ENCODE results near the gene MVK.
"Not testable (repeated sequence)": the region's sequence is repeated elsewhere in the genome, so short reads cannot be mapped to it uniquely, and the experiment has no call there.

The MVK gene

DNA sequence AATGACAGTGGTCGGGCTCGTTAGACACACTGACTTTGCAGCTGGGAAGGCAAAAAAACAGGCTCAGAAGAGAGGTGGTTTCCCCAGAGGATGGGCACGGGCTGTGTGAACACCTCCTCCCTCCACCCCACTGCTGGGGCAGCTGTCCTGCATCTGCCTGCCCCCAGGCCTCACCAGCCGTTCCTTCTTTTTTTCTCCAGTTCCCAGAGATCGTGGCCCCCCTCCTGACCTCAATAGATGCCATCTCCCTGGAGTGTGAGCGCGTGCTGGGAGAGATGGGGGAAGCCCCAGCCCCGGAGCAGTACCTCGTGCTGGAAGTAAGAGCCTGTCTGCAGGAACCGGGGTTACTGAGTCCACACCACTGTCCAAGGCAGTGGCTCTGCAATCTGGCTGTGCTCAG, 17.4 kb downstream of the MVK start:
- DNase-seq (ENCODE audit: low spot score): no peak

DNA sequence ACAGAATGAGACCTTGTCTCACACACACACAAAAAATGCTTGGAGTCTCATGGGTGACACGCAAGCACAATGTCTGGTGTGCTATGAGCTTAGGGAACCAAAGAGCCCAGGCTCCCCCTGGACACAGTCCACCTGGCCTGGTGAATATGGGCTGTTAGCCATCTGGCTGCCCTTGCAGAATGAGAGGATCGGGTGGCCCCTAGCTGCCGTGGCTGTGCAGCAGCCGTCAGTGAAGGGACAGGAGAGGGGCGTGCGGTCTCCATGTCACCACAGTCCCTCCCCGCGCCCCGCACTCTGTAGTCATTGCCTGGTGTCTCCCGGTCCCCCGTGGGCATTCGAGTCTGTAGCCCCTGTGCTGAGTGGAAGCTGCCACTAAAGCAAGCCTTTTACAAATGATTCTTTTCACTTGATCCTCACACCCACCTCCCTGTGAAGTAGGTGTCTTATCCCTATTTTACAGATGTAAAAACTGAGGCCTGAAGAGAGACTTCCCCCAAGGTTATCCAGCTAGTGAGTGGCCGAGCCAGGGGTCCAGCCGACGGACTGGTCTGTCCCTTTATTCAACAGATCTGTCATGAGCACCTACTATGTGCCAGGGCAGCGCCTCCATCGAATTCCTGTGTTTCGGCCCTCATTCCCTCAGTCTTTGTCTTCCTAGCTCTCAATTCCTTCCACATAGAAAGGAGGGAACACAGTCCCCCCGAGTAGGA, 18.8 kb downstream of the MVK start:
- DNase-seq (ENCODE audit: low spot score): no peak

DNA sequence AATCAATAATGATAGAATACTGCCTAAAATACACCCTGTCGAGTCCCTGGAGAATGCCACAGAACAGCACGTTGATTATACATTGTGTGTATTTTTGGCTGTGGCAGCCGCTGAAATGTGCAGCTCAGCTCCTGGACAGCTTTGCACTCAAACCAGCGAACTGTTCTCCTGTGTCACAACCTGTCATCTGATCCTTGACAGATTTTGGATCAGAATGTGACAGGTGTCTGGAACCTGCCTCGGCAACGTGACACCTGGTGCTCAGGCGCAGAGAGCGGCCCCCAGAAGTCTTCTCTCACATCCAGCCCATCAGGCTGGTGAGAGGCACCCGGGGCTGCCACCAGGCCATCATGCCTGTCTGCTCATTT, 19.3 kb downstream of the MVK start:
- DNase-seq (ENCODE audit: low spot score): no peak

DNA sequence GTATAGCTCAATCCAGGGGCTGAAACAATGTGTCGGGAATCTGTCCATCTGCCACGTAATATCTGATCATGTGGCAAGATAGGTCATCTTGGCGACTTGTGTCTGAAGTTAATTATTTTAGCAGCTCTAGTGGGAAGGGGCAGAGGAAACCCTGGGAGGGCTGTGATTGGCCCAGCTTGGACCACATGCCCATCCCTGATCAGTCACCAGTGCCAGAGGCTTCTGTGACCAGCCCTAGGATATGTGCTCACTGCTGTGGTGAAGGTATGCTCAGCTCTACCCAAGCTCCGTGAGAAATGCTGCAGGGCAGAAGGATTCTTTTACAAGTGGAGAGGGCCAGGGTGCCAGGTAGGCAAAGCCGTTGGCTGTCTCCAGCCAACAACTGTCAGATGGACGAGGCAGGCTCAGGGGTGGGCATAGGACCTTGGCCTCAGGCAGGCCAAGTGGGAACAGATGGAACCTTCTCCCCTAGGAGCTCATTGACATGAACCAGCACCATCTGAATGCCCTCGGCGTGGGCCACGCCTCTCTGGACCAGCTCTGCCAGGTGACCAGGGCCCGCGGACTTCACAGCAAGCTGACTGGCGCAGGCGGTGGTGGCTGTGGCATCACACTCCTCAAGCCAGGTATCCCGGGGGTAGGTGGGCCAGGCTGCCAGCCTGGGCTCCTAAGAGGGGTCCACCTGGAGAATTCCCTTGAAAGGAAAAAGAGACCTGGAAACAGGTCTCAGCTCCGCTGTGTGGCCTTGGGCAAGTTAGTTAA, 21.1 kb downstream of the MVK start:
- no peak for DNase-seq (ENCODE audit: low spot score)

DNA sequence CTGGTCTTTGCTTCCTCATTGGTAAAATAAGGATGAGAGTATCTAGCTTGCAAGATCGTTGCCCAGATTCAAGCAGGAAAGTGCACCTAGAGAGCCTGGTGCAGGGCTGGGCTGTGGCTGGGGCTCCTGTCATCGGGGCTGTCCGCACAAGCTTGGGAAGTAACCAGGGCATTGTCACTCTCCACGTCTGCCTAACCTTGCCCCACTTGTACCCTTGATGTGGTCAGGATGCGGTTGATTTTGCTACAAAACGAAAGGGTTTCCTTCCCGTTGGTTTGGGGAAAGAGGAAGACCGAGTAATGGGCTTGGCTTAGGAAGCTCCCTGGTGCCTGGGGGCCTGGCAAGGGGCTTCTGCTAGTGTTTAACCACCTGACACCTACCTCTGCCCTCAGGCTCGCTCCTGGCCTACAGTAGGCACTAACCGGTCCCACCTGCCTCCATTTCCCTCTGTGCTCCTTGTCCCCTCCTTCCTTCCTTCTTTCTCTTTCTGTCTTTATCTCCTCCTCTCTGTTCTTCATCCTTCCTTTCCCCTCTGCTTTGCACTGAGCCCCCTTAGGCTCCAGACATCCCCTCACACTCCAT, 21.8 kb downstream of the MVK start:
- DNase-seq (ENCODE audit: low spot score): no peak

DNA sequence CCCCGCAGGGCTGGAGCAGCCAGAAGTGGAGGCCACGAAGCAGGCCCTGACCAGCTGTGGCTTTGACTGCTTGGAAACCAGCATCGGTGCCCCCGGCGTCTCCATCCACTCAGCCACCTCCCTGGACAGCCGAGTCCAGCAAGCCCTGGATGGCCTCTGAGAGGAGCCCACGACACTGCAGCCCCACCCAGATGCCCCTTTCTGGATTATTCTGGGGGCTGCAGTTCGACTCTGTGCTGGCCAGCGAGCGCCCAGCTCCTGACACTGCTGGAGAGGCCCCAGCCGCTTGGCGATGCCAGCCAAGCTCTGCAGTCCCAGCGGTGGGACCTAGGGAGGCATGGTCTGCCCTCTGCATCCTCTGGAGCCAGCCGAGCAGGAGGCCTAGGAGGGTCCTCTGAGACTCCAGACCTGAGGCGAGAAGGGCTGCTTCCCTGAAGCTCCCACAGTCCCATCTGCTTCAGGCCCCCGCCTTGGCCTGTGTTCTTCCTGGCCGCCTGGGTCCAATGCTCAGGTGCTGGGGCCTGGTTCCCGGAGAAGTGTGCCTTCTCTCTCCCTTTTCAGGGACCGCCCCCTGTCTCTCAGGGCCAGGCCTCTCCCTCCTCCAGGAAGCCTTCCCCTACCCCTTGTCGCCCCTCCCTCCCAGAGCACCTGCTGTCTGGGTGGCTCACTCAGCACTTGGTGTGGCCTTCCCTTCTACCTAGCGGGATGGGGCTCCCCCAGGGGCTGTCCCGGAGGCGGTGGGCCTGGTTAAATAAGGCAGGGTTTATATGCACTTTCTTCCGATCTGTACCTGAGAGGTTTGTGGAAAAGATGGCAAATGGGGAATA, 23.0 kb downstream of the MVK start:
- no peak for DNase-seq (ENCODE audit: low spot score)

DNA sequence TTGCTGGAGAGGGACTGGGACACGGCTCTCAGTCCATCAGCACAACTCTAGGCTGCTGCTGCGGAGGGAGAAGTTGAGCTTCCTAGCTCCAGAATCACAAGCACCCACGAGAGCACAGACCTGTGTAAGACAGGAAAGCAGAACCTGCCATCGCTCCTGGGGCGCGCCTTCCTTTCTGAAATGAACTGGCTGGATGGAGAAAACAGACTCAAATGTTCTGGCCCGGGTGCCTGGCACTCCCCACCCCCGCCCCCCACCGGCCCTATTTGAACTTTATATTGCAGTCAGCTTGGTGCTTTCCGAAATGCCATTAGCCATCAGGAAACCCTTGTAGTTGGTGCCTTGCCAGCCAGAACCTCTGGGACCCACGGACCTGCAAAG, 23.8 kb downstream of the MVK start:
- peak; percentile 29 for DNase-seq (ENCODE audit: low spot score)

DNA sequence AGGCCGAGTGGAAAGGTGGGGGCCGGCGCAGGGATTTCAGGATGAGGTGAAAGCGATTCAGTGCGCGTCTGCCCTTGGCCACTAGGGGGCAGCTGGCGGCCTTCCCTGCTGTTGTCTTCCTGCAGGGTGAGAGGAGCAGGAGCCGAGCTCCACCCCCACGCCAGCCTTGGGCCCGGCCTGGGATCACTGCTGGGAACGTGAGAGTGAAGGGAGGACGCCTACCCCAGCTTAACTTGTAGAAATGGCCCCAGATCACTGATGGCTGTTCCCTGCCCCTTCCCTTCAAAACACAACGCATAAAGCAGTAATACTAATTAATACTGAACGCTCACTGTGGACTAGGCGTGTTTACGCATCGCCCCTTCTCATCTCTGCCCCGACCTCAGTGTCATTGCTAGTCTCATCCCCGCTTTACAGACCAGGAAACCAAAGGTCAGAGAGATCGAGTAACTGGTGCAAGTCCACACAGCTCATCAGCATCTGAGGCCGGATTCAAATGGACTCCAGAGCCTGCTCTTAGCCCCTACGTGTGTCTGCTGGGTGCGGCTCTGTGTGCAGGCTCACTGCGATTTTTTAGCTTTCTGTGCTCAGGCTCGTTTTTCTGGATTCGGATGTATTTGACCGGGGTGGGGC, 24.3 kb downstream of the MVK start:
- DNase-seq (ENCODE audit: low spot score): peak; percentile 97

DNA sequence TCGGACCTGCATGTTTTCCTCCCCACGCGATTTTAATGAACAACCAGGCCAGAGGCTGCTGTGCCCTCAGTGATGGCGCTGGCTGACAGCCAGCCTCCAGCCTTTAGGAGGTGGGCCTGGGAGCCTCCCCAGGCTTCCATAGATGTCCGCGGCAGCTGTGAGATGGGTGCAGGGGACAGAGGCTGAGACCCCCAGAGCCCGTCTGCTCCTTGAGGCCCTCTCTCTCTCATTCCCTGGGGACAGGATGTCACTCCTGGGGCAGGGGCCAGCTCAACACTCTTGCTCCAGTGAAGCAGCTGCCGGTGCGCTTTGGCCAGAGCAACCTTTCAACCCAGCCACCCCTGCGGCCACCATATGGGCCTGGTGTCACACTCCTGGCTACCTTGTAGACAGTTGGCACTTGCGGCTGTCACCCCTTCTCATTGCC, 24.8 kb downstream of the MVK start:
- DNase-seq (ENCODE audit: low spot score): no peak

DNA sequence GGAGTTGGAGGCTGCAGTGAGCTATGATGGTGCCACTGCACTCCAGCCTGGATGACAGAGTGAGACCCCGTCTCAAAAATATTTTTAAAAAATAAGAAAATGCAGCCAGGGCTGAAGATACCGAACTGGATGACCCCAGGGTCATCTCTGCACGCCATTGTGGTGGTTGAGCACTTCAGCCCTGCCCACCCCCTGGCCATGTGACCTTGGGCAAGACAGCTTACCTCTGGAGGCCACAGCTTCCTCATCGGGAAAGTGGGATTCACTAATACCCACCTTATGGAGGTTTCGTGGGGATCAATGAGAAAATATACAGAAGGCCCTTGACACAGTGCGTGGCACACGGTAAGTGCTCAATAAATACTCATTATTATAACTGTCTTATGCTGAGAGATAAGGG, 25.5 kb downstream of the MVK start:
- DNase-seq (ENCODE audit: low spot score): no peak

DNA sequence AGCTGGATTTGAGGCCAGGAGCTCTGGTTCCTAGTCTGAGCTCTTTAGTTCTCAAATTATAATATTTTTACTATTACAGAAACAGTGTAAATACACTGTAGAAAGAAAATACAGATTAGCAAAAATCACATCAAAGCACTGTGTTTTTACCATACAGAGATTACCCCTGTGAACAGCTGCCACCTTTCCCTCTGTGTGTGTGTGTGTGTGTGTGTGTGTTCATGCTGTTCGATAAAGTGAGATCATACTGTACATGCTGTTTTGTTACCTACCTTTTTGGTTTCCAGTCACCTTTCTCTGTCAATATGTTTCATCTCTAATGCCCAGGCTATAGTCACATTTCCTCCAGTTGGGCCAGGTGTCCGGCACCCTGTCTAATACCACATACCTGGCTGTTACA, 26.9 kb downstream of the MVK start:
- no peak for DNase-seq (ENCODE audit: low spot score)

DNA sequence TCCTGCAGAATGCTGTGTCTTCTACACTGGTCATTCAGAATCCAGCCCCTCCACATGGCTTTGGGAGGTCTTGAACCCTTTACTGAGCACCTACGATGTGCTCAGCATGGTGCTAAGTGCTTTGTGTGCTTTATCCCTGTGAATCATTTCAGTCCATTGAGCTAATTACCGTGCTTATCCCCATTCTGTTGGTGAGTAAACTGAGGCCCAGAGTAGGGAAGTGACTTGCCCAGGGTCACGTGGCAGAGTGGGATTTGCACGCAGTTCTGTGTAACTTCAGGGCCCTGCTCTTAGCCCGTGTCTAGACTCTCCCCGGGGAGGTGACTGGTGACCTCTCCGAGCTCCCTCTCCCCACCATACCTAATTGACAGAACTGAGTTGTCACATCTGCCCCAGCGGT, 27.4 kb downstream of the MVK start:
- DNase-seq (ENCODE audit: low spot score): no peak

DNA sequence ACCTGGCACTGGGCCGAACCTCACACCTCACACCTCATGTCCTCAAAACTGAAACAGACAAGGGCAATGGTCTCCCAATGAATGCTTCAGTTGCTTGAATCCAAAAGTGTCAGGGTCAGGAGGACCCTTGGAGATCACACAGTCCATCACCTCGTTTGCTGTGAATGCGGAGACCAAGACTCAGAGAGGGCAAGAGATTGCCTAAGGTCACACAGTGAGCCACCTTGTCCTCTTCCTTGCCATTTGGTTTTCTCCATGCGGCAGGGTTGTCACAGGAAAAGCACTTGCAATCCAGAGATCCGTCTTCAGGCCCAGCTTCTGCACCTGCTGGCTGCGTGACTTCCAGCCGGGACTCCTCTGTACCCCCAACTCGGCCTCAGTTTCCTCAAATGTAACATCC, 28.0 kb downstream of the MVK start:
- no peak for DNase-seq (ENCODE audit: low spot score)

DNA sequence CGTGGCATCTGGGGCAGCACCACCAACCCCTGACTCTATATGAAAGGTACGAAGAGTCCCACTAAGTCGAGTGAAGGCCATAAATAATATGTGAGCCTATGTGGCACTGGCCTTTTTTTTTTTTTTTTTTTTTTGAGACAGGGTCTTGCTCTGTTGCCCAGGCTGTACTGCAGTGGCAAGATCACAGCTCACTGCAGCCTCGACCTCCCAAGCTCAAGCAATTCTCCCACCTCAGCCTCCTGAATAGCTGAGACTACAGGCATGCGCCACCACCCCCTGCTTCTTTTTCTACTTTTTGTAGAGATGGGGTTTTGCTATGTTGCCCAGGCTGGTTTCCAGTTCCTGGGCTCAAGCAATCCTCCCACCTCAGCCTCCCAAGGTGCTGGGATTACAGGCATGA, 28.5 kb downstream of the MVK start:
- DNase-seq (ENCODE audit: low spot score): not testable (repeated sequence)

DNA sequence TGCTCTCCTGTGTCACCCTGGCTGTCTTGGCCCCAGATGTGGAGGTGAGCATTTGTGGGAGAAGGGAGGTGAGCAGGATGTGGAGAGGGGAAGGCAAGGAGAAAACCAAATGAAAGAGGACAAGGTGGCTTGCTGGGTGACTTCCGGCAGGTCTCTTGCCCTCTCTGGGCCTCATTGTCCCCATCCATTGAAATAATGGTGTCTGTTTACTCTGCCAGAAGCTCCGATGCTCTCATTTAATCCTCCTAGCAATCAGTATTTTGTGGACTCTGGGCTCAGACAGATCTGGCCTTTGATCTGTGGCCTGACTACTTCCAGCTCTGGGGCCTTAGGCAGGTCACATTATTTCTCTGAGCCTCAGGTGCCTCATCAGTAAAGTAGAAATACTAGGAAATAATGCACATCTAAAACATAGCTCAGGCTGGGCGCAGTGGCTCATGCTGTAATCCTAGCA, 30.6 kb downstream of the MVK start:
- DNase-seq (ENCODE audit: low spot score): no peak

DNA sequence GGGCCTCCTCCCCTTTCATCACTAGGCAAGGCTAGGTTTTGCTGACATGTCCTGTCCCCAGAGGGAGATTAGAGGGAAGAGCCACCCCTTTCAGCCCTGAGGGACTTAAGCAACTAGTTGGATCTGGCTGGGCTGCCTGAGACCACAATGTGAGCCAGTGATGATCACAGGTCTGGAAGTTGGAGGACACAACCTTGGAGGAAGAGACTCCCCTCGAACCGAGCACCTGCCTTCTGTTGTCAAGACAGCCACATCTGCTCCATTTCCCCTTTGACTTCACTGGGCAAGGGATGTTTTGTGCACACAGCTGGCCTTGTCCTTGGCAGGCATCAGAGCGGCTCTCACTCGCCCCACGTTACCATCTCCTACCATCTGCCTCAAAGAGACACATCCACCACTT, 31.4 kb downstream of the MVK start:
- DNase-seq (ENCODE audit: low spot score): no peak

DNA sequence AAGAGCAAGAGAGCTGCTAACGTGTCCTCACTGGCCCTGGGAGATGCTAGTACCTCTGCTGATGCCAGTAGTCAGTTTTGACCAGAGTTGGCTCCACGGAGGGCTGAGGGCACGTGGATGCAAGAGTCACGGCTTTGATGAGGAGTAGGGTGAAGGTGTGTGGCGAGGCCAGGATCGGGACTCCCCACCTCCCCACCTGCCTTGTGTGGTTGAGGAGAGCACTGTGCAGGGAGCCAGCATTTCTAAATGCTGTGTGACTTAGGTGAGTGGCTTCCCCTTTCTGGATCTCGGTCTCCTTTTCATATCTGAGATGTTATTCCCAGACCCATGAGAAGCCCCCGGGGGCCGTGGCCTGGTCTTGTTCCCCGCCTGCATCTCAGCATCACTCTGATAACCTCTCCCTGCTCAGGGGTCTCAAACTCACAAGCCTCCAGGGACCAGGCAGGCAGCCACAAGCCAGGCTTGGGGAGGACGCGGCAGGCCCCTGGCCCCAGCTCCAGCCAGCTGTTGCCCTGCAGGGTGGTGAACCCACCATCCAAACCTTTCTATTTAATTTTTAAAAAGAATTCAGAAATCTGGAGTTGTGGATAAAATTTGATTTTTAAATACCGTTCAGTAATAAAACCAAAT, 32.1 kb downstream of the MVK start:
- DNase-seq (ENCODE audit: low spot score): no peak

DNA sequence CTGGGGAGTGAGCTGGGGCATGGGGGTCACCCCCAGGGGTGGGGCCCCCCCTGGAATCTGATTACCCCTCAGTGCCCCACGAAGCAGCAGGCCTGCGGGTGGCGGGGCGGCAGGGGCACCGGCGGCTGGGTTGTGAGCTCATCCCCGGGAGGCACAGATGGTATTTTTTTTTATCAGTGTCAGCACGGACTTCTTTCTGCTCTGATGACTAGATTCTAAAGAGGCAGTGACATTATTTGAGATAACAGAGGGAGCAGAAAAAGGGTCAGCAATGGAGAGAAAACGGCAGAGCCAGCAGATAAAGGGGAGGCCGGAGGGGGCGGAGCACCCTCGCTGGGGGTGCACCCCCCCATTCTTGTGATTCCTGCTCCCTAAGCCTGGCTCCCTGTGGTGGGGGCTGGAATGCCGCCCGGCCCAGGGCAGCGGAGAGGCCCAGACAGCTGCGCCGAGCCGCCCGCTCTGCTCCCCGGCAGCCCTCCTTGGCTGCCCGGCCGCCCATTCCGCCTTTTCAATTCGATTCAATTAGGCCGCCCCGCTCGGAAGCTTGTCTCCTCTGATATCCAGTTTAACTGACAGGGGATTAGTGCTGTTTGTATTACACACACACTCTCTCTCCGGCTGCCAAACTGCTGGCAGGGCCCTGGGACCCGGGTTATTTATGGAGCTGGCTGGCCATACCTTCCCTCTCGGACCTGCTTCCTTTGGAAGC, 32.9 kb downstream of the MVK start:
- DNase-seq (ENCODE audit: low spot score): peak; percentile 39

DNA sequence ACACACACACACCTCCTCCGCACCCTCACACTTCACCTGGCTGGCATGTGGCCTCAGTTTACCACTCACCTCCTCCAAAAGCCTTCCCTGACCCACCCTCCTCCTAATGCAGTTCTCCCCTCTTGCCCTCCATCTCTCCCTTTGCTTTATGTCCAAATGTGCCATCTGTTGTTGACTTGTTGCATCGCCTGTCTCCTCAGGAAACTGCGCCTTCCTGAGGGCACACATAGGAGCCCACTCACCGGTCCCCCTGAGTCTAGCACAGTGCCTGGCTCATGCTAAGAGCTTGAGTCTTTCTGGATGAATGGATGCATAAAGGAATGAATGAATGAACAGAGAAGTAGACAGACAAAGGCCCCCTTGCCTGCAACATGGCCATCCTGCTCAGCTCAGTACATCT, 34.0 kb downstream of the MVK start:
- DNase-seq (ENCODE audit: low spot score): no peak

DNA sequence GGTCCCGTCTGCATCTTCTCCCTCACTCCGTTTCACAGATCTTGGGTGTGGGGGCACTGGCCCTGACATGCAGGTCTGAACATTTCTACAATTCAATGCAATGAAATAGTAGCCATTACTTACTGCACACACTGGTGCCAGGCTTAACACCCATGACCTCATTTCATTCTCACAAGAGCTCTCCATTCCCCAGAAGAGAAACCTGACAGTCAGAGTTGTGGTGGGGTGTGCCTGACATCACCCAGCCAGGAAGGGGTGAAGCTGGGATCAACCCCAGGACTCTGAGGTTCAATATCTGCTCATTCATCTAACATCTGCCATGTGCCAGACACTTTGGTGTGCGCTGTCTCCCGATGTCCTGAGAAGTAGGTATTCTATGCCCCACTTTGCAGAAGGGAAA, 34.7 kb downstream of the MVK start:
- DNase-seq (ENCODE audit: low spot score): no peak

DNA sequence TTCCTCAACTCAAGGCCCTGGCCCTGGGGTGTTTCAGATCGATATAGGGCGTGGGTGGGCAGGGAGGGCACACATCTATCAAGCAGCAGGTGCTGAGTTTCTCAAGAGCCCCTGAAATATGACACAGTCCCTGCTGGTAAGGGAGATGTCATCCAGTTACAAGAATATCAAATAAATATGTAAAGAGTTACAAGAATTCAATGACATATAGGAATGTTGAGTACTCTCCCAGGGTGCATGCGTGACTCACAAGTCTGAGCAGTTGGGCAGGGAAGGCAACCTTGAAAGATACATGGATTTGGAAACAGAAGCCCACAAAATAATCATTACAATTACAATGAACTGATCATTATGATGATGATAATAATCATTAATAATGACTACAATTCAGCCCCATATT, 35.2 kb downstream of the MVK start:
- DNase-seq (ENCODE audit: low spot score): no peak
